Astrocyte of the cerebellum (primary cell): ENCODE data around the gene ANKRD50.

ENCODE experiments used
- DNase-seq: peaks from one replicate; pipeline ENCODE4 v3.0.0-alpha.2; 2011; ENCODE audit warnings: low read depth
- H3K4me3 ChIP-seq: 2 replicates; pipeline ENCODE4 v1.5.1; 2011; ENCODE audit warnings: mild to moderate bottlenecking, low read depth, low read length, moderate library complexity
- in situ Hi-C: cut with HindIII; loops from 2 replicates; pipeline ENCODE4 v1.10.0; 2017; ENCODE audit warnings: low sequenced_read_pairs
- TF ChIP-seq, protein P1 (sequence below): IDR thresholded peaks from 2 replicates; pipeline ENCODE4 v1.5.1; 2012; ENCODE audit warnings: low read length, low read depth, moderate library complexity, mild to moderate bottlenecking; ENCODE audit errors: missing control alignments

The ANKRD50 gene

DNA sequence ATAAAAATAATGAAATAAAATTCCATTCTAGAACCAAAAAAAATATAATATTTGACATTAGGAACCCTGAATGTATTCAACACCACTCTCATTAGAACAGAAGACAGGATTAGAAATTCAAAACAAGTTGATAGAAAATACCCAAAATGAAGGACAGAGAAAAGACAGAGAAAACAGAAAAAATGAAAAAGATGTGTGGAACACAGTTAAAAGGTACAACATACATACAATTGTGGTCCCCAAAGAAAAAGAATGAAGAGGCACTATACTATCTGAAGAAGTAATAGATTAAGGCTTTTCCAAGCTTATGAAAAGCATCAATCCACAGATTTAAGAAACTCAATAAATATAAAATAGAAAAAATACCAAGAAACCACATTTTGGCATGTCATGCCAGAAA lies 16.4 kb downstream of the ANKRD50 start:
- TF ChIP-seq, protein P1, sequence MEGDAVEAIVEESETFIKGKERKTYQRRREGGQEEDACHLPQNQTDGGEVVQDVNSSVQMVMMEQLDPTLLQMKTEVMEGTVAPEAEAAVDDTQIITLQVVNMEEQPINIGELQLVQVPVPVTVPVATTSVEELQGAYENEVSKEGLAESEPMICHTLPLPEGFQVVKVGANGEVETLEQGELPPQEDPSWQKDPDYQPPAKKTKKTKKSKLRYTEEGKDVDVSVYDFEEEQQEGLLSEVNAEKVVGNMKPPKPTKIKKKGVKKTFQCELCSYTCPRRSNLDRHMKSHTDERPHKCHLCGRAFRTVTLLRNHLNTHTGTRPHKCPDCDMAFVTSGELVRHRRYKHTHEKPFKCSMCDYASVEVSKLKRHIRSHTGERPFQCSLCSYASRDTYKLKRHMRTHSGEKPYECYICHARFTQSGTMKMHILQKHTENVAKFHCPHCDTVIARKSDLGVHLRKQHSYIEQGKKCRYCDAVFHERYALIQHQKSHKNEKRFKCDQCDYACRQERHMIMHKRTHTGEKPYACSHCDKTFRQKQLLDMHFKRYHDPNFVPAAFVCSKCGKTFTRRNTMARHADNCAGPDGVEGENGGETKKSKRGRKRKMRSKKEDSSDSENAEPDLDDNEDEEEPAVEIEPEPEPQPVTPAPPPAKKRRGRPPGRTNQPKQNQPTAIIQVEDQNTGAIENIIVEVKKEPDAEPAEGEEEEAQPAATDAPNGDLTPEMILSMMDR, result no peak
- in situ Hi-C loops, result no loop called here
- no peak for DNase-seq
- H3K4me3 ChIP-seq, result no peak overlapping the region

DNA sequence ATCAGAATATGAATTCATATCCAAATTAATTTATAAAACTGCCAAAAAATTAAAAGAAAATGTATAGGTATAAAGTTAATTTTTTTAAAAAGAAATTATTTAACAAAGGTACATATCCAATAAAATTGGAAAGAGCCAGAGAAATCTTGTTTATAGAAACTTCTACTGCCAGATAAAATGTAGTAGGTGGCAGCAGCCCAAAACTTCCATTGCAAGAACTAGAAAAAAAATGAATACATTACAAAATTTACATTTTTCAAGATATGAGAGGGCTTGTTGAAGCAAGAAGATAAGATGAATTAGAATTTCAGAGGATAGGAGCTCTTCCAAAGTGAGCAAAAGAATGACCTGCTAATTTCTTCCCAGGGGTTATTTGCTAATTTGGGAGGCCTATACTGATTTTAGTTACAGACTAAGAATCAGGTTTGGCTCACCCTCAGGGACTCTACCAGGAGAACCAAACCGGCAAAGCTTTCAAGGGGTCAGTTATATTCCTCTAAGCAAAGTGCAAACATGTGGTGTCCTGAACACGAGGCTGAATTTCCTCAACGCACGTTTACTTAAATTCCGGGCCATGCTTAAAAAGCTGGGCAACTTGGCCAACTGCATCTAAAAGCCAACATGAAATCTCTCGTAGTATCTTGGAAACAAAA lies 17.5 kb downstream of the ANKRD50 start:
- DNase-seq, result no peak
- H3K4me3 ChIP-seq, result no peak overlapping the region
- in situ Hi-C loops, result no loop called here
- TF ChIP-seq, protein P1, result no peak

DNA sequence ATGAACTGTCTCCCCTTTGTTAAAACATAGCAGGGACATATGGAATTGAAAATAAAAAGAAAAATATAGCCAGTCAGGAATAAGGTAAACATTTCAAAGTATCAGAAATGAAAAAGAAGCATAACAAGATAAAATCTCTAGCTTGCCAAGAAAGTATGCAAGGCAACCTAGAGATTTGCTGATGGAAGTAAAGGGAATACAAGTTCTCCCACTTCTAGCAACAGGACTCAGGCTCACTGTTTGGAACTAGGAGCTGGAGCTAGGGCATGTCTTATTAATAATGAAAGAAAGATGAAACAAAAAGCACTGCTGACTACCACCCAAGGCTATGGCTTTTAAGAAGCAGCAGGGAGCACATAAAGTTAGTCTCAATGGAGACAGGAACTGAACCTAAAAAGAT lies 18.2 kb downstream of the ANKRD50 start:
- no peak for DNase-seq
- TF ChIP-seq, protein P1, result no peak
- no peak overlapping the region for H3K4me3 ChIP-seq
- in situ Hi-C loops, result no loop called here

DNA sequence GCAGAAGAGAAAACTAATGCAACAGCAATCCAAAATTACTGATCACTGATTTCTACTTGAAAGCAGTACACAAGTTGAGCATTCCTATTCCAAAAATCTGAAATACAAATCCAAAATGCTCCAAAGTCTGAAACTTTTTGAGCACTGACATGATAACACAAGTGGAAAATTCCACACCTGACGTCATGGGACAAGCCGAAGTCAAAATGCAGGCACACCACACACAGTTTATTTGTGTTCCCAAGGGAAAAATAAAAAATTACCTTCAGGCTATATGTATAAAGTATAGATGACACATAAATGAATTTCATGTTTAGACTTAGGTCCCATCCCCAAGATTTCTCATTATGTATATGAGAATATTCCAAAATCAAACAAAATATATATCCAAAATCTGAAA lies 20.7 kb downstream of the ANKRD50 start:
- TF ChIP-seq, protein P1, result no peak
- H3K4me3 ChIP-seq, result no peak overlapping the region
- in situ Hi-C loops, result no loop called here
- no peak for DNase-seq

DNA sequence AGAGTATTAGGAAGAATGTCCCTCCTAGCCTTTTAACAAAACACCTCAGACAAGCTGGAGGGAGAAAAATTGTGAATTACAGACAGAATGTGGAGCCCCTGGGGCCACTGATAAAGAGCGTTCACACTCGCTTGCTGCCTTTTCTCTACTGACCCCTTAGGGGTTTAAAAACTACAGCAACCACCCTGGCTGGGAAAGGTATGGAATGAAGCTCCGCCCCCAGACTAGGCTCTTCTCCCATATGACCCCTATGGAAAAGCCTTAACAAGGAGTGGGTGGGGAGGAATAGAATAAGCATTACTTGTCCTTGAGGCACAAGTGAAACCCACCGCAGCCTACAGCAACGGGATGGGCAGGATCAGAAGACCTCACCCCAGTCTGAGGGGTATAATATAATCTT lies 26.3 kb downstream of the ANKRD50 start:
- in situ Hi-C loops, result no loop called here
- TF ChIP-seq, protein P1, result no peak

DNA sequence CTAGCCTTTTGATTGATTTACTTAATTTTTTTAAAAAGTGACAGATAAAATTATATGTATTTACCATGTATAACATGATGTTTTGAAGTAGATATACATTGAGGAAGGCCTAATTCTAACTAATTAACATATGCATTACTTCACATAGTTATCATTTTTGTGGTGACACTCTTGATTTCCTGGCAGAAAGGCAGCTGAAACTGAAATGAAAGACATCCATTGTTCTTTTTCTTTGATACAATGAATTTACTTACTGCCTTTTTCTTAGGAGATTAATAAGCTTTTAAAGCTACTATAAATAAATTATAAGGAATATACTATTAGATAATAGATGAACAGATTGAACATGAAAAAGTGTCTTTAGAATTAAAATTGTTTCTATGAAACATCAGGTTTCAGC lies 26.7 kb downstream of the ANKRD50 start:
- in situ Hi-C loops, result no loop called here
- TF ChIP-seq, protein P1, result no peak

More for the DNA sequence above, 26.3 kb downstream of the ANKRD50 start:
- no peak for DNase-seq
- H3K4me3 ChIP-seq, result no peak overlapping the region

More for the DNA sequence above, 26.7 kb downstream of the ANKRD50 start:
- no peak overlapping the region for H3K4me3 ChIP-seq
- no peak for DNase-seq
